GM12878 (cell line): ENCODE results near the gene MAP1LC3A. TPM values are rescaled to one million over a fixed set of nuclear protein-coding genes. Genes with fewer than 3 reads are reported as not detected.

ENCODE experiments used
- ATAC-seq: fragments of 200-7000 bp; cut with Tn5 transposase; 3 replicates; pipeline ENCODE4 v1.9.1; 2020; ENCODE audit warnings: mild to moderate bottlenecking, moderate library complexity
- BruUV-seq: library from RNA; stranded (reverse); fragments of 400-500 nt; replicated peaks from 2 replicates; lab custom pipeline; 2021; lab: Mats Ljungman, UMichigan
- CTCF ChIA-PET: fragments of 300-600 bp; sonication (Branson Sonifier 250); formaldehyde crosslinking; extraction: SDS; loops from one replicate; lab custom pipeline; 2021; ENCODE audit warnings: inconsistent platforms; lab: Yijun Ruan, JAX
- POLR2A ChIA-PET: fragments of 350-600 bp; formaldehyde crosslinking; extraction: SDS; loops from one replicate; lab custom pipeline; 2021; ENCODE audit warnings: inconsistent platforms; lab: Charles Lee
- RAD21 ChIA-PET: fragments of 300-600 bp; sonication (Branson Sonifier 250); formaldehyde crosslinking; loops from one replicate; lab custom pipeline; 2023; ENCODE audit warnings: antibody characterized with exemption; ENCODE audit not compliant: unreplicated experiment; lab: Charles Lee
- SMC1A ChIA-PET: fragments of 300-600 bp; sonication (Branson Sonifier 250); formaldehyde crosslinking; loops from one replicate; lab custom pipeline; 2023; ENCODE audit not compliant: unreplicated experiment, uncharacterized antibody; lab: Charles Lee
- DNase-seq: peaks from one replicate; pipeline ENCODE4 v3.0.0-alpha.2; 2011; ENCODE audit warnings: low read depth, low spot score
- FAIRE-seq: peaks from 3 replicates; lab custom pipeline; 2011; peaks lifted over from hg19 to GRCh38; lab: Jason Lieb, UNC
- H2AFZ ChIP-seq: 2 replicates; pipeline ENCODE4 v1.6.0; 2011; ENCODE audit warnings: low read depth, low read length, control low read depth; ENCODE audit not compliant: control insufficient read depth
- H3K27ac ChIP-seq: 2 replicates; pipeline ENCODE4 v1.5.1; 2011; ENCODE audit warnings: control low read depth; ENCODE audit not compliant: control insufficient read depth, insufficient read depth
- H3K27me3 ChIP-seq, 2 experiments: replicated peaks in 1 of 2; 2 replicates each; pipeline versions ENCODE4 v1.6.0 to v1.6.1; 2011; ENCODE audit warnings: low read length in 1 of 2; ENCODE audit not compliant: control insufficient read depth in 2 of 2, insufficient read depth in 2 of 2
- H3K36me3 ChIP-seq, 2 experiments: 2 replicates each; pipeline ENCODE4 v1.5.1; 2011; ENCODE audit warnings: low read length in 1 of 2; ENCODE audit not compliant: control insufficient read depth in 2 of 2, insufficient read depth in 2 of 2
- H3K4me1 ChIP-seq: 2 replicates; pipeline ENCODE4 v1.6.1; 2011; ENCODE audit warnings: mild to moderate bottlenecking, low read length, moderate library complexity, mixed read lengths; ENCODE audit not compliant: control insufficient read depth, insufficient read depth
- H3K4me2 ChIP-seq: 2 replicates; pipeline ENCODE4 v1.6.0; 2011; ENCODE audit warnings: control low read depth; ENCODE audit not compliant: control insufficient read depth, insufficient read depth
- H3K4me3 ChIP-seq: fragments of 200-600 bp; sonication (generic); 2 replicates; pipeline ENCODE4 v1.5.1; 2016
- H3K79me2 ChIP-seq: 2 replicates; pipeline ENCODE4 v1.6.0; 2011; ENCODE audit warnings: low read length; ENCODE audit not compliant: control insufficient read depth, insufficient read depth
- H3K9ac ChIP-seq: 2 replicates; pipeline ENCODE4 v1.8.0; 2011; ENCODE audit warnings: low read length, control low read depth, mixed read lengths; ENCODE audit not compliant: control insufficient read depth, insufficient read depth
- H3K9me3 ChIP-seq: replicated peaks from 3 replicates; pipeline ENCODE4 v1.5.1; 2011; ENCODE audit warnings: mild to moderate bottlenecking, low read length; ENCODE audit not compliant: control insufficient read depth, insufficient read depth
- H4K20me1 ChIP-seq: 2 replicates; pipeline ENCODE4 v1.6.0; 2011; ENCODE audit not compliant: control insufficient read depth, insufficient read depth
- ASH2L ChIP-seq: fragments of 300-600, 200-600 bp; sonication (generic); IDR thresholded peaks from 2 replicates; pipeline ENCODE4 v1.6.1; 2017; ENCODE audit warnings: low read depth, mild to moderate bottlenecking, borderline replicate concordance
- CHD4 ChIP-seq: fragments of 200-600 bp; sonication (generic); IDR thresholded peaks from 2 replicates; pipeline ENCODE4 v1.6.1; 2016; ENCODE audit warnings: mild to moderate bottlenecking
- CUX1 ChIP-seq: IDR thresholded peaks from 2 replicates; pipeline ENCODE4 v1.6.1; 2012; ENCODE audit warnings: improper control_type of control experiment, low read depth, low read length; ENCODE audit not compliant: insufficient replicate concordance
- EGR1 ChIP-seq, 2 experiments: IDR thresholded peaks; 1 replicate in 1 of 2; 2 replicates in 1 of 2; pipeline ENCODE4 v1.6.1; 2011 to 2012; ENCODE audit warnings: low read depth in 2 of 2, low read length in 2 of 2, borderline replicate concordance in 1 of 2, mild to moderate bottlenecking in 1 of 2, moderate library complexity in 1 of 2
- IKZF1 ChIP-seq: fragments of 450-650 bp; conservative IDR thresholded peaks from 2 replicates; pipeline ENCODE4 v1.6.1; 2017; ENCODE audit warnings: antibody characterized with exemption, mild to moderate bottlenecking
- NR2F1 ChIP-seq: fragments of 450-650 bp; conservative IDR thresholded peaks from 2 replicates; pipeline ENCODE4 v1.6.1; 2017; ENCODE audit warnings: mild to moderate bottlenecking
- PAX8 ChIP-seq: fragments of 450-650 bp; IDR thresholded peaks from 2 replicates; pipeline ENCODE4 v1.6.1; 2017; ENCODE audit warnings: mild to moderate bottlenecking, moderate library complexity
- SUZ12 ChIP-seq: fragments of 200-600 bp; sonication (generic); IDR thresholded peaks from one replicate; pipeline ENCODE4 v1.6.1; 2018; ENCODE audit warnings: antibody characterized with exemption, mild to moderate bottlenecking; ENCODE audit not compliant: unreplicated experiment
- WRNIP1 ChIP-seq: IDR thresholded peaks from 2 replicates; pipeline ENCODE4 v1.6.1; 2011; ENCODE audit warnings: low read depth, low read length, improper control_type of control experiment, borderline replicate concordance
- ZZZ3 ChIP-seq: IDR thresholded peaks from 2 replicates; pipeline ENCODE4 v1.6.1; 2011; ENCODE audit warnings: low read depth; ENCODE audit not compliant: control insufficient read depth, insufficient read length
- WGBS: methylation state at CpG from one replicate; pipeline ENCODE4 v1.1.6; 2016; ENCODE audit warnings: low lambda C conversion rate; ENCODE audit not compliant: insufficient replicate concordance, insufficient coverage; ENCODE audit errors: missing lambda C conversion rate; 5-methylcytosine and 5-hydroxymethylcytosine counted together
- in situ Hi-C: fragments of 300-500 bp; cut with MboI; formaldehyde crosslinking; loops from 9 replicates; pipeline ENCODE4 v1.14.3; 2018; ENCODE audit warnings: mixed read lengths
- intact Hi-C: fragments of 100-400 bp; cut with micrococcal nuclease; formaldehyde crosslinking; loops from one replicate; pipeline ENCODE4 v1.14.2; 2022; ENCODE audit not compliant: unreplicated experiment
- polyA plus RNA-seq, 11 experiments: library from polyadenylated mRNA; depleted of rRNA in 4 of 11; unstranded in 6 of 11; stranded (reverse) in 5 of 11; fragments of >200 nt; fragmentation: Nextera tagmentation in 4 of 11; fragmentation: Illumina TruSeq in 1 of 11; extraction: Ambion mirVana in 4 of 11; extraction: Trizol in 1 of 11; gene quantifications; 1 replicate in 1 of 11; 2 replicates in 10 of 11; pipeline versions ENCODE4 v1.2.1 to v1.2.3, GENCODE V29; 2011 to 2016; ENCODE audit warnings: inconsistent platforms in 2 of 11, missing spikeins in 2 of 11, low read depth in 1 of 11
- total RNA-seq, 4 experiments: library from RNA; depleted of rRNA in 3 of 4; stranded (reverse); fragments of >200 nt in 3 of 4; fragmentation: Illumina TruSeq in 1 of 4; extraction: Trizol in 1 of 4; gene quantifications; 2 replicates each; pipeline versions ENCODE4 v1.2.1 to v1.2.3, GENCODE V29; 2013 to 2021
- TF ChIP-seq, protein P1 (sequence below): fragments of 150-350 bp; IDR thresholded peaks from 2 replicates; pipeline ENCODE4 v1.6.1; 2016; ENCODE audit warnings: low read depth, low read length
- TF ChIP-seq, protein P2 (sequence below): IDR thresholded peaks from 2 replicates; pipeline ENCODE4 v1.6.1; 2011; ENCODE audit warnings: borderline replicate concordance, low read depth, mild to moderate bottlenecking, moderate library complexity, mixed read lengths, low read length; ENCODE audit not compliant: insufficient read depth; ENCODE audit errors: extremely low read length

MAP1LC3A gene
- total and polyA plus RNA-seq, 10 of the 15 experiments (the other 5 are each of a cell fraction or from before 2014, with no cell fraction given) = 0.27 to 1.2 (median 0.39) TPM; not detected in 4

GRCh38 chr20:34586488-34587163 is 28.1 kb downstream of the MAP1LC3A start:
- in situ Hi-C loops = no loop called here
- intact Hi-C loops = no loop called here
- no peak overlapping the region for H3K27ac ChIP-seq
- WGBS = 95% methylated on average over 9 of the region's 9 CpGs
- H4K20me1 ChIP-seq = no peaks in the 10 kb centered on the region
- H3K36me3 ChIP-seq = no peaks in the 10 kb centered on the region; a peak in 1 of 4 replicates
- RAD21 ChIA-PET = no interaction called here
- no peak overlapping the region for H3K9ac ChIP-seq
- FAIRE-seq (no peak), DNase-seq (no peak), ATAC-seq (no peak)
- SMC1A ChIA-PET = interaction anchor here (1.3 kb wide), 1 partner anchor 133 kb away, joined by 3 read pairs; no protein-coding TSS in a partner anchor
- no peaks in the 10 kb centered on the region for H3K9me3 ChIP-seq
- H3K4me2 ChIP-seq = no peak overlapping the region
- no peaks in the 10 kb centered on the region for H3K27me3 ChIP-seq
- no peak overlapping the region for H2AFZ ChIP-seq
- CTCF ChIA-PET = interaction anchor here (1.4 to 2.2 kb wide), 2 partner anchors 48 to 183 kb away, joined by 3 to 8 read pairs; no protein-coding TSS in a partner anchor
- H3K79me2 ChIP-seq = no peaks in the 10 kb centered on the region
- POLR2A ChIA-PET = no interaction called here
- peaks cover 3% of the 10 kb centered on the region; the same call in 1 of the 2 replicates for H3K4me1 ChIP-seq
- no peak overlapping the region for H3K4me3 ChIP-seq
- no TSS peak for BruUV-seq
- TF ChIP-seq PAX8 (no peak), NR2F1 (no peak), SUZ12 (no peak), CUX1 (no peak), ZZZ3 (no peak), WRNIP1 (no peak), CHD4 (no peak), IKZF1 (no peak), EGR1 (IDR thresholded peaks at IDR 0.05; ENCODE audit: borderline replicate concordance in 1 of 2, low read depth in 2 of 2, low read length in 2 of 2) (no peak), ASH2L (no peak)
- TF ChIP-seq, protein P1, sequence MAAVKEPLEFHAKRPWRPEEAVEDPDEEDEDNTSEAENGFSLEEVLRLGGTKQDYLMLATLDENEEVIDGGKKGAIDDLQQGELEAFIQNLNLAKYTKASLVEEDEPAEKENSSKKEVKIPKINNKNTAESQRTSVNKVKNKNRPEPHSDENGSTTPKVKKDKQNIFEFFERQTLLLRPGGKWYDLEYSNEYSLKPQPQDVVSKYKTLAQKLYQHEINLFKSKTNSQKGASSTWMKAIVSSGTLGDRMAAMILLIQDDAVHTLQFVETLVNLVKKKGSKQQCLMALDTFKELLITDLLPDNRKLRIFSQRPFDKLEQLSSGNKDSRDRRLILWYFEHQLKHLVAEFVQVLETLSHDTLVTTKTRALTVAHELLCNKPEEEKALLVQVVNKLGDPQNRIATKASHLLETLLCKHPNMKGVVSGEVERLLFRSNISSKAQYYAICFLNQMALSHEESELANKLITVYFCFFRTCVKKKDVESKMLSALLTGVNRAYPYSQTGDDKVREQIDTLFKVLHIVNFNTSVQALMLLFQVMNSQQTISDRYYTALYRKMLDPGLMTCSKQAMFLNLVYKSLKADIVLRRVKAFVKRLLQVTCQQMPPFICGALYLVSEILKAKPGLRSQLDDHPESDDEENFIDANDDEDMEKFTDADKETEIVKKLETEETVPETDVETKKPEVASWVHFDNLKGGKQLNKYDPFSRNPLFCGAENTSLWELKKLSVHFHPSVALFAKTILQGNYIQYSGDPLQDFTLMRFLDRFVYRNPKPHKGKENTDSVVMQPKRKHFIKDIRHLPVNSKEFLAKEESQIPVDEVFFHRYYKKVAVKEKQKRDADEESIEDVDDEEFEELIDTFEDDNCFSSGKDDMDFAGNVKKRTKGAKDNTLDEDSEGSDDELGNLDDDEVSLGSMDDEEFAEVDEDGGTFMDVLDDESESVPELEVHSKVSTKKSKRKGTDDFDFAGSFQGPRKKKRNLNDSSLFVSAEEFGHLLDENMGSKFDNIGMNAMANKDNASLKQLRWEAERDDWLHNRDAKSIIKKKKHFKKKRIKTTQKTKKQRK = no peak
- TF ChIP-seq, protein P2, sequence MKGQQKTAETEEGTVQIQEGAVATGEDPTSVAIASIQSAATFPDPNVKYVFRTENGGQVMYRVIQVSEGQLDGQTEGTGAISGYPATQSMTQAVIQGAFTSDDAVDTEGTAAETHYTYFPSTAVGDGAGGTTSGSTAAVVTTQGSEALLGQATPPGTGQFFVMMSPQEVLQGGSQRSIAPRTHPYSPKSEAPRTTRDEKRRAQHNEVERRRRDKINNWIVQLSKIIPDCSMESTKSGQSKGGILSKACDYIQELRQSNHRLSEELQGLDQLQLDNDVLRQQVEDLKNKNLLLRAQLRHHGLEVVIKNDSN = no peak
